Endothelial cell of umbilical vein (primary cell): ENCODE results near the gene FAM177B.

Experiments used
- EZH2 ChIP-seq: IDR thresholded peaks from 2 replicates; pipeline ENCODE4 v1.6.1; 2012; ENCODE audit warnings: borderline replicate concordance, low read depth, mild to moderate bottlenecking, moderate library complexity, low read length, inconsistent platforms; ENCODE audit not compliant: severe bottlenecking
- FOS ChIP-seq: IDR thresholded peaks from 2 replicates; pipeline ENCODE4 v1.6.1; 2011; ENCODE audit warnings: mild to moderate bottlenecking, low read length, moderate library complexity, borderline replicate concordance; ENCODE audit not compliant: insufficient read depth
- GATA2 ChIP-seq: IDR thresholded peaks from 2 replicates; pipeline ENCODE4 v1.7.0; 2011; ENCODE audit warnings: low read depth, mild to moderate bottlenecking, moderate library complexity, mixed read lengths, low read length; ENCODE audit not compliant: insufficient read length, insufficient read depth
- JUN ChIP-seq: IDR thresholded peaks from 2 replicates; pipeline ENCODE4 v1.6.1; 2011; ENCODE audit warnings: borderline replicate concordance, low read depth; ENCODE audit not compliant: insufficient read length, insufficient read depth
- MYC ChIP-seq: IDR thresholded peaks from one replicate; pipeline ENCODE4 v1.6.1; 2011; ENCODE audit warnings: mild to moderate bottlenecking, low read depth, low read length
- POLR2A ChIP-seq: IDR thresholded peaks from 2 replicates; pipeline ENCODE4 v1.6.1; 2012; ENCODE audit warnings: low read depth, mild to moderate bottlenecking, control low read depth, low read length
- POLR2AphosphoS5 ChIP-seq: IDR thresholded peaks from 2 replicates; pipeline ENCODE4 v1.6.1; 2012; ENCODE audit warnings: low read depth, mild to moderate bottlenecking, control low read depth, low read length, moderate library complexity; ENCODE audit not compliant: insufficient read depth
- TF ChIP-seq, protein P1 (sequence below), 2 donors: IDR thresholded peaks; 1 replicate in 1 of 2; 2 replicates in 1 of 2; pipeline ENCODE4 v1.5.1; 2011; ENCODE audit warnings: low read length in 2 of 2, mild to moderate bottlenecking in 2 of 2, moderate library complexity in 2 of 2, control low read depth in 1 of 2, inconsistent platforms in 1 of 2, low read depth in 1 of 2; ENCODE audit not compliant: insufficient read depth in 1 of 2; ENCODE audit errors: extremely low read depth in 1 of 2
- TF ChIP-seq, protein P2 (sequence below): IDR thresholded peaks from 2 replicates; pipeline ENCODE4 v1.6.1; 2011; ENCODE audit not compliant: insufficient read depth, insufficient read length

DNA sequence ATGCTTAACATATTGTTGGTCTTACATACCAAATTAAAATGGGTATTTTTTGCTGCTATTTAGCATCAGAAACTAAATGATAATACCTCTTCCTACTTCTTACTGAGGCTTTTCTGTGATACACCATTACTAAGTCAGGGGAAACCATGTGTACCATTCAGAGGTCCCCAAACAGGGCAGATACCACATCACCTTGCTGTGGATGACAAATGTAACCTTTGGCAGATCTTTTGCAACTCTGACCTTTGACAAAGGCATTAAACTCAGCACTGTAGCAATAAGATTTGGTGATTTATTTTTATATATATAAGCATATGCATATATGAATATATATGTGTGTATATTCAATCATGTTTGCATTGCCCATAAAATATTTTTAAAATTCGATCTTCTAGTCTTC is 2.9 kb downstream of the FAM177B start:
- TF ChIP-seq, protein P1, sequence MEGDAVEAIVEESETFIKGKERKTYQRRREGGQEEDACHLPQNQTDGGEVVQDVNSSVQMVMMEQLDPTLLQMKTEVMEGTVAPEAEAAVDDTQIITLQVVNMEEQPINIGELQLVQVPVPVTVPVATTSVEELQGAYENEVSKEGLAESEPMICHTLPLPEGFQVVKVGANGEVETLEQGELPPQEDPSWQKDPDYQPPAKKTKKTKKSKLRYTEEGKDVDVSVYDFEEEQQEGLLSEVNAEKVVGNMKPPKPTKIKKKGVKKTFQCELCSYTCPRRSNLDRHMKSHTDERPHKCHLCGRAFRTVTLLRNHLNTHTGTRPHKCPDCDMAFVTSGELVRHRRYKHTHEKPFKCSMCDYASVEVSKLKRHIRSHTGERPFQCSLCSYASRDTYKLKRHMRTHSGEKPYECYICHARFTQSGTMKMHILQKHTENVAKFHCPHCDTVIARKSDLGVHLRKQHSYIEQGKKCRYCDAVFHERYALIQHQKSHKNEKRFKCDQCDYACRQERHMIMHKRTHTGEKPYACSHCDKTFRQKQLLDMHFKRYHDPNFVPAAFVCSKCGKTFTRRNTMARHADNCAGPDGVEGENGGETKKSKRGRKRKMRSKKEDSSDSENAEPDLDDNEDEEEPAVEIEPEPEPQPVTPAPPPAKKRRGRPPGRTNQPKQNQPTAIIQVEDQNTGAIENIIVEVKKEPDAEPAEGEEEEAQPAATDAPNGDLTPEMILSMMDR (IDR thresholded peaks at IDR 0.05; ENCODE audit: extremely low read depth in 1 of 2, insufficient read depth in 1 of 2, low read depth in 1 of 2, low read length in 2 of 2) = no peak
- TF ChIP-seq EZH2 (no peak), MYC (no peak), POLR2AphosphoS5 (no peak), POLR2A (no peak), JUN (no peak), FOS (no peak), GATA2 (no peak)
- TF ChIP-seq, protein P2, sequence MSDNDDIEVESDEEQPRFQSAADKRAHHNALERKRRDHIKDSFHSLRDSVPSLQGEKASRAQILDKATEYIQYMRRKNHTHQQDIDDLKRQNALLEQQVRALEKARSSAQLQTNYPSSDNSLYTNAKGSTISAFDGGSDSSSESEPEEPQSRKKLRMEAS = no peak
